ENCODE data around the gene NDUFS7.
"Not testable (repeated sequence)": the region's sequence is repeated elsewhere in the genome, so short reads cannot be mapped to it uniquely, and the experiment has no call there.

NDUFS7 gene

DNA sequence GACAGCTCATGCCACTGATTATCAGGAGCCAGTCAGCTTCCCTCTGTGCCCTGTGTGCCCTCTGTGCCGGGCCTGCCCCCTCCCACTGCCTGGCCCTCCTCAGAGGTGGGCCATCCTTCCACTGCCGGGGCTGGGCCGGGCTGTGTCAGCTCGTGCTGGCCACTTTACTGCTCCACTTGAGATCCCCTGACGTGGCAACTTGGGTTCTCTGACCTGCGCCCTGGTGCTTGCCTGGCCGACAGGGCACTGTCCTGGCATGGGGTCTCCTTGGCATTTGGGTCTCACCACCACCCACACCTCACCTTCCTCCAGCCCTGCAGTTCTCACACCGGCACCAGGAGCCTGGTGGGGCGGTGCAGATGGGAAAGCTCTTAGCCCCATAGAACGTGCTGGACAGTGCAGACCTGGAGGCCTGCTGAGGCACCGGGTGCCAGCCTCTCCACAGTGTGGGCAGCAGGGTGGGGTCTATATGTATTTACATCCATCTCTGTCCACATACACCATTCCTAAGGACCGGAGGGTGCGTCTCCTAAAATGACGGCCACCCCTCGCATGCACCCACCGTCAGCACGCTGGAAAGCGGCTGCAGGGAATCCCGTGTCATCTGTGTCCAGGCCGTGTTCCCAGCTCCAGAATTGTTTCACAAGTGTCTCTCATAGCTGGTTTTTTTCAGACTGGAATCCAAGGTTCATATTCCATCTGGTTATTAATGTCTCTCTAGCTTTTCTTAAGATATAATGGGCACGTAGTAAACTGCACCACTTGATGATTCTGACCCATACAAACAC, 35.4 kb downstream of the NDUFS7 start:
- DNase-seq: no peak

DNA sequence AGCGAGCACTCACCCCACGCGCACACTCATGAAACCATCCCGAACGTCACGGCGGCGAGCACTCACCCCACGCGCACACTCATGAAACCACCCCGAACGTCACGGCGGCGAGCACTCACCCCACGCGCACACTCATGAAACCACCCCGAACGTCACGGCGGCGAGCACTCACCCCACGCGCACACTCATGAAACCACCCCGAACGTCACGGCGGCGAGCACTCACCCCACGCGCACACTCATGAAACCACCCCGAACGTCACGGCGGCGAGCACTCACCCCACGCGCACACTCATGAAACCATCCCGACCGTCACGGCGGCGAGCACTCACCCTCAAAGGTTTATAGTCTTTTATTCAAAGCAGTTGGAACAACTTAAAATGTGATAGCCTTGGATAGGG, 36.4 kb downstream of the NDUFS7 start:
- not testable (repeated sequence) for DNase-seq

DNA sequence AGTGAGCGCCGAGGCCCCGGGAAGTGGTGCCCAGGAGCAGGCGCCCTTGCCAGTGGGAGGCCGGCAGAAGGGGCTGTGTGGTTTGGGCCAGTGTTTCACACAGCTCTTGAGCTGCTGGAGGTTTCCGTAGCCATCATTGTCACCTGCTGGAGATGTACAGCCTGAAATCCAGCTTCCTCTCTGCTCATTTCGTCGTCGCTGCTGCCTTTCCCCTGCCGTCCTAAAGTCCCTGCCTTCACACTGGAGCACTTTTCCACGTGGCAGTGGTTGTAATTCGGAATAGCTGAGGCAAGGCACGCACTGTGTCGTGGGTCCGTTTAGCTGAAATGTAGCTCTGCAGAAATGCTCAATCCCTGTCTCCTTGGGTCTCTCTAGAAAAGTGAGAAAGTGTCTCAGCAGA, 36.9 kb downstream of the NDUFS7 start:
- DNase-seq: no peak

DNA sequence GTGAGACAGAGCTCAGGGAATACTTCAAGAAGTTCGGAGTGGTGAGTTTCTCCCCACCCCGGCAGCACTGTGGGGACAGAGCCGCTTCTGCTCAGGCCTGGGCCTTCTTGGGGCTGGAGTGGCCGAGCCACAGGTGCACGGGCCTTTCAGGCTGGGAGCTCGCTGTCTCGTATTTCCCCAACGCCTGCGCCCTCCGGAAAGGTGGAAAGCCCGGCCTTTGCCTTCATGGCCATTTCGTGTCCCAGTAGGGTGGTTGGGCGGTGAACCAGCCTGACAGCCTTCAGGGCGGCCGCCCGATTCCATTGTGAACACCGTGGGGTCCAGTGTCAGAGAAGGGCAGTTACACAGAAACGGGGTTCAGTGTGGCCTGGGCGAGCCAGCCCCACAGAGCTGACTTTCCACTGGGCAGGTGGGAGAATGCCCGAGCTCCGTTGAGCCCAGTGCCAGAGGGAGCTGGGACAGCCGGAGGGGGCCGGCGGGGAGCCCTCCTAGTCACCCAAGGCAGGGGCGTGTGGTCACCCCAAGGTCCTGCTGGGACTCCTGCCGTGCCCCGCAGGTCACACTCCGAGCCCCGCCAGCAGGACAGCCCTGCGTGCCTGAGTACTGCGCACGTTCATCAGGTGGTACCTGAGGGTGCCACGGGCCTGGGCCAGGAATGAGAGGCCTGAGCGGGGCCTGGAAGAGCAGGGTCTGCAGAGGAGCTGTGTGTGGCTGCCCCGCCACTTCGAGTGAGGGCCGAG, 37.7 kb downstream of the NDUFS7 start:
- DNase-seq: no peak

DNA sequence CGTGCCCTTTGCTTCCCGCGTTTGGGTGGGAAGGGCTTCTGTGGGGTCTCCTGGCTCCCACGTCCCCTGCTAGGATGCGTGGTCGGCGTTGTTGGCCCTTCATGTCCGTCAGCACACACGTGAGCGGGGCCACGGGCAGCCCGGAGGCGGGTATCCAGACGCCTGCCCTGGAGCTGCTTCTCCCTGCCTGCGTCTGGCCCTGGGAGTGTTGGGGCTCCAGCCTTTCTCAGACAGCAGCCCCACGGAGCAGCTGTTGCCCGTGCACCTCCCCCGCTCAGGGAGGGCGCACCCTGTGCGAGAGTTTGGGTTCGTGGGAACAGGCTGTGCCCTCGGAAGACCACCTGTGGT, 38.2 kb downstream of the NDUFS7 start:
- DNase-seq: no peak

DNA sequence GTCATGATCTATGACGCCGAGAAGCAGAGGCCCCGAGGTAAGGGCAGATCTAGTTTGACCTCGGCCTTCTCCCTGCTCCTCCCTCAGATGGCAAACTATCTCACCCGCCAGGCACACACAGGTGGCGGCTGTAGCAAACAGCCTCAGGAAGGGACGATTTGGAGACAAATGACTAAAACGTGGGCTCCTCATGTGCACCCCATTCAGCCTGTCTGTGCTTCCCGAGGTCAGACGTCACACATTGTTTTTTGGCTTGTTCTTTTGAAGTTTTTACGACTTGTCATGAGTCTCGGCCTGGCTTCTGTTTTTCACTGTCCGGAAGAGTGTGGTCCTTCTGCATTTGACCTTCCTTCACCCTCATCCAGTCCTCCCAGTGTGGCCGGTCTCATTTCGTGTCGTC, 38.7 kb downstream of the NDUFS7 start:
- no peak for DNase-seq

DNA sequence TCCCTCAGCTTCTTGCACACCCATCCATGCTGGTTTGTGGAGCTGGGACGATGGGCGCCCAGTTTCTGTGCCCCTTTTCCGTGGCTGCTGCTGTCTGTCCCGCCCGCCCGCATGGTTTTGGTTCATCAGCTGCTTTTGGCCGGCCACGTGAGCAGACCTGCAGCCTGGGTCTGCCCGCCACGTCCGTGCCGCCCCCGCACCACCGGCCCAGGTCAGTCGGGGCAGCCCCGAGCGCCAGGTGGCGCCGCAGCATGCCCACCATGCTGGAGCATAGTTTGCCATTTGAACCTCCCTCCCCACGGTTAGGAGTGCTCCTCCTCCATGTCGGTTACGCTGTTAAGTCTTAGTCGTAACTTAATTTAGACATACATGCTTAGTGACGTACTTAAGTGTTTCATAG, 39.2 kb downstream of the NDUFS7 start:
- no peak for DNase-seq

DNA sequence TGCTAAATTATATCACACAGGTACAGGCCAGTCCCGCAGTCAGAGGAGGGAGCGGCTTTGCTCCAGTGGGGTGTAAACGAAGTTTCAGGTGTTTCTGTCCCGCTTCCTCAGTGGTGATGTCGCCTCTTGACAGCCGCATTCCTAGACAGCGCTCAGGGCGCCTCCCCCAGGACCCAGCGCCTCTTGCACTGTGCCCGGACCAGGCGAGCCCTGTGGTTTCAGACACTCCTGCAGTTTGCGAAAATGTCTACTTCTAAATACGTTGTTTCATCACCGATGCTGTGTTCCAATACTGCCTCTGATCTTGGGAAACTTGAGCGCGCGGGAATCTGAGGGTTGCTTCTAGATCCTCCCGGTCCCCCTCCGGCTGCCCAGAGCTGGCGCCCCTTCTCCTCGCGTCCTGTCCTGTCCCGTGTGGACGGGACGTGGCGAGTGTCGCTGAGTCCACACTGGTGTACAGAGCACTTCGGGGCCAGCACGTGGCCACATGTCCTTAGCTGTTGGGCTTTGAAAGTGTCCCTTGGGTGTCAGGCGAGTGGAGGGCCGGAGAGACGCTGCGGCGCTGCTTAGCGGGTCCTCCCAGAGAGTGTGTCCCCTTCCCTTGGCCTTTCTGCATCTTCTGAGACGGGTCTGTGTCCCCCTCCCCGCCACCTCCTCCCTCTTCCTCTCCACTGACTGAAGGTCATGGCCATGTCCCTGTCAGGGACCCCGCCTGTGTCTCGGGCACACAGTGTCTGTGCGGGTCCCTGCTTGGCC, 39.9 kb downstream of the NDUFS7 start:
- no peak for DNase-seq

DNA sequence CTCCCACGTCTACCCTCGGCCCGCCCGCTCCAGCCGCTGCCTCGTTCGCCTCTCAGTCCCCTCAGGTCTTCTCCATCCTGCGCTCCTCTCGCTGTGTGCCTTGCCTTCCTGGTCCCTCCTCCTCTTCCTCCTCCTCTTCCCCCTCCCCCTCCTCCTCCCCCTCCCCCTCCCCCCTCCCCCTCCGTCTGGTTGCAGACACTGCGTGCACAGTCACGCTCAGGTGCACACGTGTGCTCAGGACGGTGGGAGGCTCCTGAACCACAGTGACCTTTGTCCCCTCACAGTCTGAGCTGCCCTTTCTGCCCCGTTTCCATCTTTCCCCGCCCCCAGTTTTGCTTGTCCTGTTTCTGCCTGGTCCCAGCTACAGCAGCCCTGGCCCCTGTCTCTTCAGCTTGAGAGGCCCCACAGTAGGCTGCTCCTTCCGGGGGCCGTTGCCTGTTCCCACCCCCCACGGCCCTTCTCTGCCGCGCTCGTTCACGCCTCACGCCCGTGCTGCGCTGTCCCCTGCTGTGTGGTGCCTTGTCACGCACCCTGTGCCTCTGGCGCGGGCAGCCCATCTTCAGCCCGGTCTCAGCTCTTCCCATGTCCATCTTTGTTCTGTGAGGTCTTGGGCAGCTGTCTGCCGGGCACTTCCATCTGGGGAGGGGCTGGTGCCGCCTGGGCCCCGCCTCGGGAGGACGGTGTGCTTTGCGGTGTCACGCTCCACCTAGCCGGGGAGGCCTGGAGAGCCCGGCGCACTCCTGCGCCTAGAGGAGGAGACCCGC, 40.7 kb downstream of the NDUFS7 start:
- DNase-seq: peak; percentile 35

DNA sequence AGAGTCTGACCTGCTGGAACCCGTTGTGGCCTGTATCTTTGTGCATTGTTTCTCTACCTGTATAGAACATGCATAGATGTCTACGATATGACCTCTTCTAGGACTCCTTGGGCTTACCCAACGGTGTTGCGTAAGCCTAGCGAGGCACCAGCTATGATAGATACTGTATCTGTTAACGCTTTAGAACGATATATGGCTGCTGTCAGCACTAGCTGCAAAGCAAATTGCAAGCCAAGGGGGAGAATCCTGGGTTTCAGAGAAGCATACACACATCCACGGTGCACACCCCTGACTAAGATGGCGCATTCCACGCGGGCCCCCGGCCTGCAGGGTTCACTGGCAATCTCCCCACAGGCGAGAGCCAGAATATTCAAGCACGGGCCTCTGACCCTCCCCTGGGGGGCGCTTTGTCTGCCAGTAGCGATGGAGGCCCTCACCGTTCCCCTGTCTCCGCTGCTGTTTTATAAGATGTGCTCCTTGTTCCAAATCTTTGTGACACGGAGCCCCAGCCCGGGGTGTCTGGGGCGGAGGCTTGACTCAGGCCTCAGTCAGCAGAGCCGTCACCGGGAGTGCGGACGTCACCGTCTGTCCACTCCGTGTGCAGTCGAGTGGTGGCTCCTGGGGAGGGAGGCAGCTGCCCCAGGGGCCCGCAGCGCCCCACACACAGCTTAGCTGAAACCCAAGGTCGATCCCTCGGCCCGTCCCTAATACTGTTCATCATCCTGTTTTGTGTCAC, 41.6 kb downstream of the NDUFS7 start:
- DNase-seq: no peak

DNA sequence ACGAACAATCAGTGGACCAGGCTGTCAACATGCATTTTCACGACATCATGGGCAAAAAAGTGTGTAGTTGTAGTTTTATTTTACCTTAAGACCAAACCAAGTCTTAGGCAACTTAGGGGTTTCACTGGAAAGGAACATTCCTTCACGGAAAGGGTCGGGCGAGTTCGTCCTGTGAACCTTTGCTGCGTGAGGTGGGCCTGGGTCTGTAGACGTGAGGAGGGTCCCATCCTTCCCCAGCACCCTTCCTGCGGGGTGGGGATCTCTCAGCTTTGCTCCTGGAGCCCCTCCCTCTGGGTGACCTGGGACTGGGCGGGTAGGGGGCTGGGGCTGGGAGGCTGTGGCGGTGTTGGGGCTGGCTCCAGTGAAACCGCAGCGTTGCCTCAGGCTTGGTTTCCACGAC, 42.2 kb downstream of the NDUFS7 start:
- no peak for DNase-seq

DNA sequence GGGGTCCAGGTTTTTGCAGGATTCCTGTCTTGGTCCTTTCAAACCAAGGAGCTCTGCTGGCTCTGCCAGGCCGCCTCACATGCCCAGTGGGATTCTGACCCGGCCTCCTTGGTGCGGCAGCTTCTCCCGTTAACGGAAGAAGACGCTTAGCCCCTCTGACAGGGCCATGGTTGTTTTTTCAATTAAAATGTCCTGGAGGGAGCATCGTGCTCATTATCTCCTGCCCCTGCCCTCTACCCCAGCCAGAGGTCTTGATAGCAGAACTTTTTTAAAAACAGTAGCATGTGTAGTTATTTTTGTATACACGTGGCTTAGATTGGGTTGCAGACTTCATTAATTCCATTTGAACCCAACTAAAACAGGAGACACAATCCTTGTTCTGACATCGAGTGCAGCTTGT, 43.0 kb downstream of the NDUFS7 start:
- no peak for DNase-seq

DNA sequence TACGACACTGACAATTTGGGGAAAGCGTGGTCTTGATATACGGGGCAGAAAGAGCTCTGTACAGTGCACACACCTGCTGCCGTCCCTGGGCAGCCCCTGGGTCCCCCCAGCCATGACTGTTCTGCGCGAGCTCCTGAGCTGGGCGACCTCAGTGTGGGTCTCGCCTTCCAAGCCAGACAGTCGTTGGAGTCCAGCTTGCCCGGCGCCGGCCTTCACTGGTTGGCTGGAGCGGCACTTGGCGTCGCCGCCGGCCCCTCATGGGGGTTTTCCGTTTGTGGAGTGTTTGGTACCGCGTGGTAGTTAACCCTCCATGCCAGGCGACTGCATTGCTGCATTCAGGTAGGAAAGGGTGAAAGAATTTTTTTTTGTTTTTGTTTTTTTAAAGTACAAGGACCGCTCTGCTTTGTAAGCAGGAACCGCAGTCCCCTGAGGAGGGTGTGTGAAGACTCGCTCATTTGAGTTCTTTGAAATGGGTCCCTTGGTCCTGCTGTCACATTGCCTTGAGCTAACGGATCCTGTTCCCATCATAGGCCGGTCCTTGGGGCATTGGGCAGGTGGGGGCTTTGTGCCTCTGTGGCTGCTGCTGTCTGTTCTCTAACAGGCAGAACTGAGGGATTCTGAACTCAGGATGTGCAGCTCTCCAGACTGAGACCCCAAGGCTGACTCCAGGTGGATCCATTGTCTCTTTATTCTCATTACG, 43.7 kb downstream of the NDUFS7 start:
- DNase-seq: no peak

DNA sequence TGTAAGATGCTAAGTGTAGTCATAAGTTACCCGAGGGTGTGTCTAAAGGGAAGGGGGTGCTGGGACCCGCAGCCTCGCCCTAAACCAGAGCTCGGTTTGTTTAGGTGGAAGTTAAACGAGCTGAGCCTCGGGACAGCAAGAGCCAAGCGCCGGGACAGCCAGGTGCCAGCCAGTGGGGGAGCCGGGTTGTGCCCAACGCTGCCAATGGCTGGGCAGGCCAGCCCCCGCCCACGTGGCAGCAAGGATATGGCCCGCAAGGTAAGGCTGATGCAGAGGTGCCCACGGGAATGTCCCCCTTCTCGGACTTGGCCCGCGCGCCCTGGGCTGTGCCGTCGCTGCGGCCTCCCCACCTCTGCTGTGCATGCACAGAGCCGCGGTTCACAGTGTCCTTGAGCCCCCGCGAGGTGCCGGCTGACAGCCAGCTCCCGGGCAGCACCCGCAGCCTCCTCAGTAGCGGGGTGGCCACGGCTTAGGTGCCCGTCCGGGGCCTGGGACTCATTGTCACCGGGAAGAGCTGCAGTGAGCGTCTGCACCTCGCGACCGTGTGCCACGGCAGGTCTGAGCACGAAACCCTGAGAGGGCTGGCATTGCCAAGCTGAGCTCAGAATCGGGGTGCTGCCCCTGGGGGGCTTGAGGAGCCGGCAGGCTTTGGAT, 45.2 kb downstream of the NDUFS7 start:
- no peak for DNase-seq

DNA sequence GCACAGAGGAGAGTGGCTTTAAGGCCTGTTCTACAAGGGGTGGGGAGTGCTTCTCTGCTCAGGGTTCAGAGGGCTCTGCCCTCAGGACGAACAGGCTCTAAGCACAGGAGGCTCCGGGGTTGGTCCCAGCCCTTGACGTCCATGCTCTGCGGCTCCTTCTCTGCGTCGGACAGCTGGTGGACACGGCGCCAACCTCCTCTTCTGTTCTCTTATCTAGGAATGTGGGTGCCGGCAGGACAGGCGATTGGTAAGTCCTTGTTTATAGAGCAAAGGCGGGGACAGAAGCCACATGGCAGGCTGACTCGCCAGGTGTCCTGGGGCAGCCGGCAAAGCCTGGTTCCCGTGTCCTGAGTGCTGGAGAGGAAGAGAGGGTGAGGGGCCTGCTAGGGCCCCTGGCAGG, 46.0 kb downstream of the NDUFS7 start:
- no peak for DNase-seq

DNA sequence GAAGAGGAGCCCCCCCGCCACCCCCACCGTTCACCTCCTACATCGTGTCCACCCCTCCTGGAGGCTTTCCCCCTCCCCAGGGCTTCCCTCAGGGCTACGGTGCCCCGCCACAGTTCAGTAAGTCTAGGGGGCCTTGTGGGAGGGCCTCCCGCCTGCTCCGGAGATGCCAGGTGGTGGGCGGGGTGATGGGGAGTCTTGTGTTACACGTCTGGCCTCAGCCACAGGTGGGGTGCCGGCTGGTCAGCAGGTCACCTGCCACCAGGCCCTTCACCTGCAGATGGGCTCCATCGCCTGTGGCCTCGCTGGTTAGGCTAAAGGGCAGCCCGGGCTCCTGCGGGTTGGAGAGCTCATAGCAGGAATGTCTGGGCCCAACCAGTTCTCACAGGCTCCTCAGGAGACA, 46.5 kb downstream of the NDUFS7 start:
- DNase-seq: no peak

DNA sequence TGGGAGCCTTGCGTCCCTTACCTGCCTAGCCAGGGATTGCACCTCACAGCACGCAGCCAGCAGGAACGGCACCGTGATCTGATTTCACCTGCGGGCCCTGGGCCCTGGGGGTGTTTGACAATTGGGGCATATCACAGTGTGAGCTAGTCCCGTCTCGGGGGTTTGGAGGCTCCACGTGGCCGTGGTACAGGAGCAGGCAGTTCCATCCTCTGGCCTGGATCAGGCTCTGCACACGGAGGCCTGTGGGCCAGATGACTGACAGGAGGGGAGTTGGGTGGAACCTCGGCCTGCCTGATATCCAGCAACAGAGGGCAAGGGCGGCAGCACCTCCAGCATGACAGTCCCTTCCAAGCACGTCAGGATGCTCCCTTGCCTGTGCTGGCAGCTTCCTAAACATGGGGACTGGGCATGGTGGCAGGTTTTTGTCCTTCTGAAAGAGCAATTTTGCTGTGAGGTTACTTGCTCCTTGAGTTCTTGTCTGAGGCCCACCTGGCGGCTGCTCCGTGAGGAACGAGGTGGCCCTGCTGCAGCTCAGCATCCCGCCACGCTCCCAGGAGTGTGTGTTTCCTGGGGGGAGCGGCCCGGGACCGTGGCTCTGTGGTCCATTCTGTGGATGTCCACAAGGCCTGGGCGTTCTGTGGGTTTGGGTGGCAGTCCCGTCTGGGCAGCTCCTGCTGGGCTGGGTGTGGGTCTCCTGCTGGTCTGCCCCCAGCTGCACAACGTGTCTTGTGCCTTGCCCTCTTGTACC, 48.2 kb downstream of the NDUFS7 start:
- no peak for DNase-seq

DNA sequence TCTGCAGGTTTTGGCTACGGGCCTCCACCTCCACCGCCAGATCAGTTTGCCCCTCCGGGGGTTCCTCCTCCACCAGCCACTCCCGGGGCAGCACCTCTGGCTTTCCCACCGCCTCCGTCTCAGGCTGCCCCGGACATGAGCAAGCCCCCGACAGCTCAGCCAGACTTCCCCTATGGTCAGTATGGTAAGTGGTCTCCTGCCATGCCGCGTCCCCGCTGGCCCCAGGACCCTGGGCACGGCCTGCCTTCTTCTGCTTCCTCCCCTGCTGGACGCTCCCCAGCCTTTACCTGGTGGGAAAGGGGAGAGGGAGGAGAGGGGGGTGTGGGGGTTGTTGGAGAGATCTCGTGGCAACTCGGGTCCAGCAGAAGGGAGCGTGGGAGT, 48.8 kb downstream of the NDUFS7 start:
- DNase-seq: no peak

DNA sequence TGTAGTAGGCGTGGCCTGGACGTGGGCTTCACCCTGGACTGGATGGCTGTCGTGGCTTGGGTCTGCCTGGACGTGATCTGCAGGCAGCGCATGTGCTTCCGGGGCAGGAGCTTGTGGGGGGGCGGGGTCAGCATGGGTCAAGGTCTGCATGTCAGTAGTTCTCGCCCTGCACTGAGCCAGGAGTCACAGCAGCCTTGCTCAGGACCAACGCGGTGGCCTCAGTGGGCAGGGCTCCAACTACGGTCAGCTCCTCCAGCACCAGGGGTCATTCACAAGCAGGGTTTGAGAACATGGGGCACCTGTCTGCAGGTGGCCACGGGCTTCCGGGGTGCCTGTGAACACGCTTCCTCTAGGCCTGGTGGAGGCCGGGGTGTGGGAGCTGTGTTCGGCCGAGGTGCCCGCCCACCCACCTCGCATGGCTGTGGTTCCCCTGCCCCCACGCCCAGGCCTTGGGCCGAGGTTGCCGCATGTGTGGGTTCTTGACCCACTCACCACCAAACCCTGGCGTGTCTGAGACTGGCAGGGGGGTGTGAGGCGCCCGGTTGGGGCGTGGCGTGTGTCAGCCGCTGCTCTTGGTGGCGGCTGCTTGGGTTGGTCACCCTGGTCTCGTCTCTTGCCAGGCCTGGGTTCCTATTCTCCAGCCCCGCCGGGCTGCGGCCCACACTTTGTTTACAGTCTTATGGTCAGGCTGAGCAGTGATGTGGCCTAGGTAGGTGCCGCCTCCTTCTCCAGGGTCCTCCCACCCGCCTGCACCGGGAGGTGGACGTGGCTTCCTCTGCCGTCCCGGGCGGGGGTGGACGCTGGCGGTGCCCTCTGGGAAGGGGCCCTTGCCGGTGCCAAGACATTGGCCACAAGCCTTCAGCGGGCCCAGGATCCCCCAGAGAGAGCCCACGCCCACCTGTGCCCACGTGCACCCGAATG, 49.7 kb downstream of the NDUFS7 start:
- no peak for DNase-seq

DNA sequence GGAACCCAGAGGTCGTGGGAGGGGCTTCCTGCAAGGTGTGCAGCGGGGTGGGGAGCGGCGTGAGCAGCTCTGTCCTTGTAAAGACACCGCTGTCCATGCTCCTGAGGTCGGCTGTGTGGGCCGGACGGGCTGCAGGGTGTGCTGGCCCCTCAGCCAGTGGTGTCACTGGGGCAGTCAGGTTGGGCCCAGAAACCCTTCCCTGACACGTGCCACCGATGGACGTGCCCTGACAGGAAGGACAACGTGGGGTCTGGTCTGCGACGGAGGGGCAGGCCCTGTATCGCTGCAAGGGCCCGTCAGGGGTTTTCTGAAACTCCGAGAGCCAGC, 50.3 kb downstream of the NDUFS7 start:
- no peak for DNase-seq

Measured in NCI-H69 (cell line).